T-helper 1 cell treated with Interleukin-12 subunit alpha and Interleukin-12 subunit beta and Interleukin-4 antibody, amounts not matched to agents 30 μg/mL and 1 μg/mL, for 36 hours (primary cell): ENCODE measurements around the gene LCMT1.
"Not testable (repeated sequence)": the region's sequence is repeated elsewhere in the genome, so short reads cannot be mapped to it uniquely, and the experiment has no call there.

ENCODE experiments used
- H3K27ac Mint-ChIP-seq: one replicate; pipeline ENCODE4 v1.8.0; 2021; ENCODE audit warnings: mild to moderate bottlenecking, mixed read lengths
- H3K27me3 Mint-ChIP-seq: one replicate; pipeline ENCODE4 v1.8.0; 2021; ENCODE audit warnings: low read depth, mixed read lengths
- H3K36me3 Mint-ChIP-seq: one replicate; pipeline ENCODE4 v1.8.0; 2021; ENCODE audit warnings: low read depth, mixed read lengths
- H3K4me1 Mint-ChIP-seq: one replicate; pipeline ENCODE4 v1.8.0; 2021; ENCODE audit warnings: low read depth, mixed read lengths
- H3K4me3 Mint-ChIP-seq: one replicate; pipeline ENCODE4 v1.8.0; 2021; ENCODE audit warnings: mild to moderate bottlenecking, moderate library complexity, mixed read lengths
- H3K9me3 Mint-ChIP-seq: one replicate; pipeline ENCODE4 v1.8.0; 2021; ENCODE audit warnings: mixed read lengths

The LCMT1 gene

DNA sequence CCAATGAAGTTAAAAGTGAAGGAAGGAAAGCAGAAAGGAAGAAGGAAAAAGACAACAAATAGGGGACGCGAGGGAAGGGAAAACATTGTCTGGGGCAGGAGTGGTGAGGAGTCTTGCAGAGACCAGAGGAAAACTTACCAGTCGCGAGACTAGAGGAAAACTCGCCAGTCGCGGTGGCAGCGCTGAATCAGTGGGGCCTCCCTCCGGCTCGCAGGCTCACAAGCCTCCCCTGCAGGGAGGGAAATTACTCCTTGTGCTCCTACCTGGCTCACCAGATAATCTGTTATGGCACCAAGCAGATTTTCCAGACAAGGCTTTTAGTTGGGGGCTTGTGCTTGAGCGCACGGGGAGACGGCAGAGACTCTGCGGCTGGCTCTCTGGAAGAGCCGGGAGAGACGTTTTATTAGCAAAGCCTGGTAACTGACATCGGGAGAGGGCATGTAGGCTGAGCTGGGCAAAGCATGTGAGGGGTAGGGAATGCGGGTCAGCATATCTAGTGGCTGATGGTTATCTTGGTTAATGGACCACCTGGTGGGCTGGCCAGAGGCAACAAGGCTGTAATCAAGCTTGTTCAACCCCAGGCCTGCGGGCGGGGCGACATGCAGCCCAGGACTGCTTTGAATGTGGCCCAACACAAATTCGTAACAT, 37.1 kb downstream of the LCMT1 start:
- Mint-ChIP-seq H3K4me1 (no peaks in the 10 kb centered on the region), H3K27ac (no peak overlapping the region), H3K27me3 (no peaks in the 10 kb centered on the region), H3K36me3 (peaks cover 20% of the 10 kb centered on the region), H3K4me3 (no peak overlapping the region), H3K9me3 (no peaks in the 10 kb centered on the region)

DNA sequence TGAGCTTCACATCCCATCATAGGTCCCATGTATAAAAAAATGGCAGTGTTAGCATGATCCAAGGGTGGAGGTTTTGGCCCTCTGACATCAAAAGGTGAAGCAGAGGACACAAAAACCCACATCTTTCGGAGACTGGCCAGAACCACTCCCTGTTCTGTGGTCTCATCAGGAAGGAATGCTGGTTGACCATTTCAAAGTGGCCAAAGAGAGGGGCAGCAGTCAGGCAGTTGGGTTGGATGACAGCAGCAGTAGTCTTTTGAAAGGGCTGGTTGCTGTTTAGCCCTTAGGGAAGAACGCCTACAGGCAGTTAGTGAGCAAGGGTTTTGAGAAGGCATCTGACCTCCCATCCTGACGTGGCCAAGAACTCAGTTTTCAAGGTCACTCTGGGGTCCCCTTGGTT, 40.5 kb downstream of the LCMT1 start:
- Mint-ChIP-seq H3K4me1 (peaks cover 7% of the 10 kb centered on the region), H3K9me3 (no peaks in the 10 kb centered on the region), H3K36me3 (peaks cover 29% of the 10 kb centered on the region), H3K27ac (no peak overlapping the region), H3K4me3 (no peak overlapping the region), H3K27me3 (no peaks in the 10 kb centered on the region)

DNA sequence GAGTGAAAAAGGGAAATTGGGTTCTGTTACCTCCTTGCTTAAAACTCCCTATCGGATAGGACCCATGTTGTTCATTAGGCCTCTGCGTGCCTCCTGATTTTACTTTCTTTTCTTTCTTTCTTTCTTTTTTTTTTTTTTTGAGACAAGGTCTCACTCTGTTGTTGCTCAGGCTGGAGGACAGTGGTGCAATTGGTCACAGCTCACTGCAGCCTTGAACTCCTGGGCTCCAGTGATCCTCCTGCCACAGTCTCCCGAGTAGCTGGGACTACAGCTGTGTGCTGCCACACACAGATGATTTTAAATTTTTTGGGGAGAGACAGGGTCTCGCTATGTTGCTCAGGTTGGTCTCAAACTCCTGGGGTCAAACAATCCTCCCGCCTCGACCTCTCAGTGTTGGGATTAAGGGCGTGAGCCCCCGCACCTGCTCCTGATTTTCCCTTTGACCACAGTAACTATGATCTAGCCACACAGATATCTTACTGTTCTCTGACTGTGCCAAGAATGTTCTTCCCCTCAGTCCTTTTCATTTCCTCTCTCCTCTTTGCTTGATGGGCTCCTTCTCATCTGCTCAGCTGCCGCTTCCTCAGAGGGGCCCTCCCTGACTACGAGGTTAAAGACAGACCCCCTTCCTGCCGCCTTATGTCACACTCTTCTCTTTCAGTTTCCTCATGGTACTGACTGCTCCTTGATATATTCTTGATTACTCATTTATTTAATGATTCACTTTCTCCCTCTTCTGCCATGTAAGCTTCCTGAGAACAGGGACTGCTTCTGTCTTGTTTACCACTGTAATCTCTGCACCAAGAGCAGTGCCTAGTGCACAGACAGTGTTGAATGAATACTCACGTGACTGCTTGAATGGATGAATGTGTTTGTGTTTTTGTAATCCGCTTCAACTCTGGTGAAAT, 44.3 kb downstream of the LCMT1 start:
- peaks cover 7% of the 10 kb centered on the region for H3K4me1 Mint-ChIP-seq
- H3K36me3 Mint-ChIP-seq, result peaks cover 24% of the 10 kb centered on the region
- peak overlapping the region; percentile 27 for H3K27ac Mint-ChIP-seq
- H3K27me3 Mint-ChIP-seq, result no peaks in the 10 kb centered on the region
- H3K4me3 Mint-ChIP-seq, result no peak overlapping the region
- no peaks in the 10 kb centered on the region for H3K9me3 Mint-ChIP-seq

DNA sequence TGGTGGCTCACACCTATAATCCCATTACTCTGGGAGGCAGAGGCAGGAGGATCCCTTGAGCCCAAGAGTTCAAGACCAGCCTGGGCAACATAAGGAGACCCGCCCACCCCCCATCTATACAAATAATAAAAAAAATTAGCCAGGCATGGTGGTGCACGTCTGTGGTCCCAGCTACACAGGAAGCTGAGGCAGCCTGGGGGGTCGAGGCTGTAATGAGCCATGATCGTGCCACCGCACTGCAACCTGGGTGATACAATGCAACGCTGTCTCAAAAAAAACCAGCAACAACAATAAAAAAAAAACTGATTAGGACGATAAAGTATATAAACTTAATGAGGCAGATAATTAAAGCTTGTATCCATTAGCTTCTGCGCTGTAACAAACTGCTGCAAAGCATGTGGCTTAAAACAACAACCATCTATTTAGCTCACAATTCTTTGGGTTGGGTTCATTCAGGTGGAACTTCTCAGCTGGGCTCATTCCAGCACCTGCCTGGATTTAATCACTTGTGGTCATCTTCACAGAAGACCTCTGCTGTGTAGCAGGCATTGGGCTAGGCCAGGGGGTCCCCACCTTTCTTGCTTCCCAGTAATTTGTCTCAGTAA, 45.8 kb downstream of the LCMT1 start:
- Mint-ChIP-seq H3K4me1 (peaks cover 7% of the 10 kb centered on the region), H3K9me3 (no peaks in the 10 kb centered on the region), H3K36me3 (peaks cover 32% of the 10 kb centered on the region), H3K27ac (no peak overlapping the region), H3K4me3 (no peak overlapping the region), H3K27me3 (no peaks in the 10 kb centered on the region)

DNA sequence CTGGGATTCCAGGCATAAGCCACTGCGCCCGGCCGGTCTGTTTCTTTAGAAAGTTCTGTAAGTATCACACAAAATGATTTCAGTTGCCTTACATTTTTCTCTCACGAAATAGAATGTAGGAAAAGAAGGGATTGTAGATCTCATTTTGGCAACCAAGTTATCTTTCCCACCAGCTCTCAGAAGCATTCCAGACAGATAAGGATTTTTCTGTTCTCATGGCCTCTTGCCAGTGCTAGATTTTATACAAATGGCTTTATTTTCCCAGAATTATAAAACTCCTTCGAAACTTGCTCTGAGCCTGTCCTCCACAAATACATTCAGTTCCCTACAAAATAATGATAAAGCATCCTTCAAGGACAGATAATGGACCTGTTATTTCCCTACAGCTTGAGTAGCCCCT, 46.9 kb downstream of the LCMT1 start:
- Mint-ChIP-seq H3K27ac (no peak overlapping the region), H3K36me3 (peaks cover 24% of the 10 kb centered on the region), H3K4me1 (peaks cover 7% of the 10 kb centered on the region), H3K4me3 (no peak overlapping the region), H3K27me3 (no peaks in the 10 kb centered on the region), H3K9me3 (no peaks in the 10 kb centered on the region)

DNA sequence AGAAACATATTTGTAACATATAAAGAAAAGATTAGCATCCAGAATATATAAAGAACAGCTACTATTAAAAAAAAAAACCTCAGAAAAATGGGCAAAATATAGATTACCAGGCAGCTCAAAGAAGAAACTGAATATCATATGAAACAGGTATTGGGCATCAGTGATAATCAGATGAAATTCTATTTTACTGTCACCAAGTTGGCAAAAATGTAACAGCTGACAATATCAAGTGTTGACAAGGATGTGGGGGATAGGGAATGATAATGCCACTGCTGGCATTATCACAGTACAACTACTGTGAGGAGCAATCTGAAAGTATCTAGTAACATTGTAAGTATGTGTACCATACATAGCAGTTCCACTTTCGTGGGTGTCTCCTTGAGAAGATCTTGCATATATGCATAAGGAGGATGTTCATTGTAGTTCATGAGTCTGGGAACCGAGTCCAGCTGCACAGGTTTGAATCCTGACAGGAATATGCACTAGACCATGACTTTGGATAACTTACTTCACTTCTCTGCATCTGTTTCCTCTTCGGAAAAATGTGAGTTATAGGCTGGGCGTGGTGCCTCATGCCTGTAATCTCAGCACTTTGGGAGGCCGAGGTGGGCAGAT, 50.3 kb downstream of the LCMT1 start:
- no peak overlapping the region for H3K27ac Mint-ChIP-seq
- H3K27me3 Mint-ChIP-seq, result no peaks in the 10 kb centered on the region
- no peak overlapping the region for H3K4me3 Mint-ChIP-seq
- H3K36me3 Mint-ChIP-seq, result peaks cover 26% of the 10 kb centered on the region
- H3K4me1 Mint-ChIP-seq, result no peaks in the 10 kb centered on the region
- H3K9me3 Mint-ChIP-seq, result no peaks in the 10 kb centered on the region

DNA sequence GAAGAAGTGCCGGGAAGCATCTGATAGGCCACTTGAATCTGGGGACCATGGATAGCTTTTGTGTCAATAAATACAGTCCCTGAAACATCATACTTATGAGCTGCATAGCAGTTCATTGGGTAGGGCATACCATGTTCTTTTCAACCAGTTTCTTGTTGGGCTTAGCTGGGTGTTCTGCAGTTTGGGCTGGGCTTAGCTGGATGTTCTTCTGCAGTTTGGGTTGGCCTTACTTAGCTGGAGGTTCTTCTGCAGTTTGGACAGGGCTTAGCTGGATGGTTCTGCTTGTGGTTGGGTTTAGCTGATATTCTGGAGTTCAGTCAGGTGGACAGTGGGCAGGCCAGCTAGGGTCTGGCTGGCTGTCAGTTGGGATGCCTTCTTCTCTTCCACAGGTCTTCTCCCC, 52.1 kb downstream of the LCMT1 start:
- H3K36me3 Mint-ChIP-seq, result peaks cover 33% of the 10 kb centered on the region
- no peaks in the 10 kb centered on the region for H3K27me3 Mint-ChIP-seq
- H3K9me3 Mint-ChIP-seq, result no peaks in the 10 kb centered on the region
- H3K4me1 Mint-ChIP-seq, result no peaks in the 10 kb centered on the region
- H3K27ac Mint-ChIP-seq, result no peak overlapping the region
- no peak overlapping the region for H3K4me3 Mint-ChIP-seq

DNA sequence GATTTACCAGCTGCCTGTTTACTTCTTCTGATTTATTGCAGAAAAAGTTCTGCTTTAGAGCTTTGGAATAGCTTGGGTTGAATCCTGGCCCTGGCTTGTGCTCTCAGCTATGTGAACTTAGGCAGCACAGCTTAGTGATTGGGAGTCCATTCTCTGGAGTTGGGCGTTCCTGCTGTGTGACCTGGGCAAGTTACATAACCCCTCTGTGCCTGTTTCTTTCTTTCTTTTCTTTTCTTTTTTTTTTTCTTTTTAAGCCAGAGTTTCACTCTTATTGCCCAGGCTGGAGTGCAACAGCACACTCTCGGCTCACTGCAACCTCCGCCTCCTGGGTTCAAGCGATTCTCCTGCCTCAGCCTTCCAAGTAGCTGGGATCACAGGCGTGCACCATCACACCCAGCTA, 53.7 kb downstream of the LCMT1 start:
- no peaks in the 10 kb centered on the region for H3K27me3 Mint-ChIP-seq
- H3K27ac Mint-ChIP-seq, result no peak overlapping the region
- no peaks in the 10 kb centered on the region for H3K9me3 Mint-ChIP-seq
- H3K36me3 Mint-ChIP-seq, result peaks cover 41% of the 10 kb centered on the region
- H3K4me3 Mint-ChIP-seq, result no peak overlapping the region
- no peaks in the 10 kb centered on the region for H3K4me1 Mint-ChIP-seq

DNA sequence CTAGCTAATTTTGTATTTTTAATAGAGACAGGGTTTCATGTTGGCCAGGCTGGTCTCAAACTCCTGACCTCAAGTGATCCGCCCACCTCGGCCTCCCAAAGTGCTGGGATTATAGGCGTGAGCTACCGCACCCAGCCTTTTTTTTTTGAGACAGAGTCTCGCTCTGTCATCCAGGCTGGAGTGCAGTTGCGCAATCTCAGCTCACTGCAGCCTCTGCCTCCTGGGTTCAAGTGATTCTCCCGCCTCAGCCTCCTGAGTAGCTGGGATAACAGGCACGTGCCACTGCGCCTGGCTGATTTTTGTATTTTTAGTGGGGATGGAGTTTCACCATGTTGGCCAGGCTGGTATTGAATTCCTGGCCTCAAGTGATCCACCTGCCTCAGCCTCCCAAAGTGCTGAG, 56.4 kb downstream of the LCMT1 start:
- H3K9me3 Mint-ChIP-seq, H3K4me3 Mint-ChIP-seq, H3K27ac Mint-ChIP-seq, H3K4me1 Mint-ChIP-seq, H3K27me3 Mint-ChIP-seq: not testable (repeated sequence)
- H3K36me3 Mint-ChIP-seq, result peaks cover 37% of the 10 kb centered on the region

DNA sequence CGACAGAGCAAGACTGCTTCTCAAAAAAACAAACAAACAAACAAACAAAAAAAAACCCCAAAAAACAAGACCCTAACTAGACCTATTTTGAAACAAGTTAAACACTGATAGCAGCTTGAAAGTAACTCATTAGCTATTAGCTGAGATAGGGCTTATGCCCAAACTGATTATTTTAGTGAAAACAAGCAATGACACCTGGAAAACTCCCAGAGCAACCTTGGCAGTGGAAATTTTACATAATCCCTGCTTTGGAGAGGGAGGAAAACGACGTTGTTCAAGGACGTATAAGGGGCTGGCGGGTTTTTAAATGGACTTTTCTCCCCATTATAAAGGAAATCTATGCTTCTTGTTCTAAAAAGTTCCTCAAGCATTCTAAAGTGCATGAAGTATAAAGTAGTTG, 59.8 kb downstream of the LCMT1 start:
- Mint-ChIP-seq H3K27me3 (no peaks in the 10 kb centered on the region), H3K9me3 (no peaks in the 10 kb centered on the region), H3K27ac (no peak overlapping the region), H3K4me1 (no peaks in the 10 kb centered on the region), H3K36me3 (peaks cover 29% of the 10 kb centered on the region), H3K4me3 (no peak overlapping the region)

DNA sequence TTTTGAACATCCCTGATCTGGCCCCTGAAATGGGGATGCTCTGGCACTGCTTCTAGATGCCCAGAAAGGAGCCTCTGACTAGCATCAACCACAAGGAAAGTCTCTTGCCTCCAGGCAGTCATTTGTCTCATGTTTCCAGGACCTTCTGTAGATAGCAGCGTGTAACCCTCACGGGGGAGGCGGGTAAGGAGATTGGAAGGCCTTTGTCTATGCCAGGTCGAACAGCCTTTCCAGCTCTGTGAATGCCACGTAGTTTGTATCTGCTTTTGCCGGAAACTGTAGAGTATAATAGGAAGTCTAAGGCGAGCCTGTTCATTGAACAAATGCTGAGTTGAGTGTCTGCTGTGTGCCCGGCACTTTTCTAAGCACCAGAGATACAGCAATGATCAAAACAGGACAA, 61.3 kb downstream of the LCMT1 start:
- H3K9me3 Mint-ChIP-seq, result no peaks in the 10 kb centered on the region
- H3K4me1 Mint-ChIP-seq, result no peaks in the 10 kb centered on the region
- no peak overlapping the region for H3K27ac Mint-ChIP-seq
- H3K36me3 Mint-ChIP-seq, result peaks cover 21% of the 10 kb centered on the region
- H3K27me3 Mint-ChIP-seq, result no peaks in the 10 kb centered on the region
- no peak overlapping the region for H3K4me3 Mint-ChIP-seq

DNA sequence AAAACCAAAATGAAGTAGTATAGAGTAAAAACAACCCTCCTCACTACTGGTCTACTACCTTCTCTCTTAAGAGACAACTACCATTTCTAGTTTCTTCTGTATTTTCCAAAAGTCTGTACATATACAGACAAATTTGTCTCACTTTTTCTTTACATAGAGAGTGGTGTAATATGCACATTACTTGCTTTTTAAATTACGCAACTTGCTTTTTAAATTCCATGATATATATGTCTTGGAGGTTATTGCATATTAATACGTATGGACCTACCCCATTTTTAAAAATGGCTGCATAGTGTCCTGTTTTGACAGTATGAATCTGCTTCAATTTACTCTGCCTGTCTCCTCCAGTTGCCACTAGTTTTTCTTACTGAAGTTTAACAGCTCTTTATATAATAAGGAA, 62.7 kb downstream of the LCMT1 start:
- Mint-ChIP-seq H3K27me3 (no peaks in the 10 kb centered on the region), H3K36me3 (peaks cover 21% of the 10 kb centered on the region), H3K9me3 (no peaks in the 10 kb centered on the region), H3K27ac (no peak overlapping the region), H3K4me3 (no peak overlapping the region), H3K4me1 (no peaks in the 10 kb centered on the region)

DNA sequence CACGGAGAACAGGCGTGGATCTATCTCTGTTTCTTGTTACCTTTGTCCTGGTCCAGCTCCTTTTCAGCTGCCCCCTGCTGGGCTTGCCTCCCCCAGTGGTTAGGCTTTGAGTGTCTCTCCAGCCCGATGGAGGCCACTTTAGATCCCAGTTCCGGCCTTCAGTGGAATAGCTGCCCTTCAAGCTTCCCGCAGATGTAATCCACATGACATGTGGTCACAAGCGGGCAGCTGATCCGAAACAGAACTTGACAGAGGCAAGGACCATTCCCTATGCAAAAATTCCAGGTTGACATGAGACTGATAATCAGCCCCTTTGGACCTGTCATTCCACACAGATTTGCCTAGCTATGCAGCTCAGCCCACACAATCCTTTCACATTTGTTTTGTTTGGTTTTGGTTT, 64.6 kb downstream of the LCMT1 start:
- no peaks in the 10 kb centered on the region for H3K27me3 Mint-ChIP-seq

DNA sequence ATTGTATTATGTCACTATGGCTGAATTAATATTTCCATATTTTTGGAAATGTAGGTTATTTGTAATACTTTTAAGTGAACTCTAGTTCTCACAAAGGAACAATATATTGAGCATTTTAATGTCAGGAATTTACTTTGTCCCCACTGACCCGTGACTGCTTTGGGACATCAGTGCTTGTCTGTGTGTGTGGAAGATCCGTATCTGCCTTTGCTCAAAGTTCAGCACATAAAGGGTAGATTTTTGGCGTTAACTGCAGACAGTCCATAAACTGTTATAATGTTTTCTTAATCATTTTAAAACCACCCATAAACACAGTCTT, 65.9 kb downstream of the LCMT1 start:
- Mint-ChIP-seq H3K9me3 (no peaks in the 10 kb centered on the region), H3K4me1 (no peaks in the 10 kb centered on the region), H3K27ac (no peak overlapping the region), H3K27me3 (no peaks in the 10 kb centered on the region), H3K4me3 (no peak overlapping the region), H3K36me3 (peaks cover 10% of the 10 kb centered on the region)

More for the DNA sequence above, 64.6 kb downstream of the LCMT1 start:
- H3K4me3 Mint-ChIP-seq, result no peak overlapping the region
- H3K36me3 Mint-ChIP-seq, result peaks cover 10% of the 10 kb centered on the region
- no peaks in the 10 kb centered on the region for H3K4me1 Mint-ChIP-seq
- H3K9me3 Mint-ChIP-seq, result no peaks in the 10 kb centered on the region
- no peak overlapping the region for H3K27ac Mint-ChIP-seq
